ENCODE measurements around the gene TWF2.

TWF2 gene

DNA sequence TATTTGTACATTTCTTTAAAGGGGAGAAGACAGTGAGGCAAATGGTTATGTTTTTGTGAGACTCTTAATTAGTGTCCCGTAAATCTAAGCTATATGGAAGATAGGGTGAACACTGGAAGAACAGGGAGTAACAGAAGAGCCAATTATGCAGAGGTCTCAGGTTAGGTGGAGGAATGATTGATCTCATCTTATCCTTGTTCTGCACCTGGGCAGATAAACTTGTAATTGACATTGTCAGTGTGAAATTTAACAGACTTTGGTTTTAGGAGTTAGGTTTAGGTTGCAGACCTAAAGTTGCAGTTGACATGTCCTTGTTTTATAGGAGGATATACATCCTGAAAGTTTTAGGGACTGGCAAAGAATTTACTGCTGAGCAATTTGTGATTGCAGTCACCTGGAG lies 3.1 kb upstream of the TWF2 start:
- Histone ChIP-seq H3K4me1 (ENCODE audit: insufficient read depth, low read length, severe bottlenecking) (peaks cover 55% of the 10 kb centered on the region), H3K4me2 (ENCODE audit: low read length) (no peak overlapping the region), H3K79me2 (ENCODE audit: insufficient read depth, low read length) (peaks cover 8% of the 10 kb centered on the region), H3F3A (ENCODE audit: insufficient read depth, low read length) (no peaks in the 10 kb centered on the region), H3K36me3 (ENCODE audit: insufficient read depth, low read length) (peaks cover 6% of the 10 kb centered on the region; the same call in 1 of the 2 replicates), H3K9me3 (ENCODE audit: low read length) (no peaks in the 10 kb centered on the region), H4K20me1 (ENCODE audit: insufficient read depth, low read length) (no peaks in the 10 kb centered on the region), H3K27me3 (ENCODE audit: insufficient read depth, low read length) (no peaks in the 10 kb centered on the region), H3K27ac (ENCODE audit: low read depth, low read length, poor library complexity, severe bottlenecking) (no peak overlapping the region), H3K9me2 (ENCODE audit: low read depth, low read length) (no peaks in the 10 kb centered on the region), H3K4me3 (ENCODE audit: low read depth, low read length, poor library complexity, severe bottlenecking) (no peak overlapping the region), H3K9ac (ENCODE audit: low read length) (no peak overlapping the region), H2AFZ (ENCODE audit: low read length) (no peak overlapping the region)
- TF ChIP-seq EZH2 (IDR thresholded peaks at IDR 0.05; ENCODE audit: borderline replicate concordance, low read length), result no peak
- TF ChIP-seq, protein P1, sequence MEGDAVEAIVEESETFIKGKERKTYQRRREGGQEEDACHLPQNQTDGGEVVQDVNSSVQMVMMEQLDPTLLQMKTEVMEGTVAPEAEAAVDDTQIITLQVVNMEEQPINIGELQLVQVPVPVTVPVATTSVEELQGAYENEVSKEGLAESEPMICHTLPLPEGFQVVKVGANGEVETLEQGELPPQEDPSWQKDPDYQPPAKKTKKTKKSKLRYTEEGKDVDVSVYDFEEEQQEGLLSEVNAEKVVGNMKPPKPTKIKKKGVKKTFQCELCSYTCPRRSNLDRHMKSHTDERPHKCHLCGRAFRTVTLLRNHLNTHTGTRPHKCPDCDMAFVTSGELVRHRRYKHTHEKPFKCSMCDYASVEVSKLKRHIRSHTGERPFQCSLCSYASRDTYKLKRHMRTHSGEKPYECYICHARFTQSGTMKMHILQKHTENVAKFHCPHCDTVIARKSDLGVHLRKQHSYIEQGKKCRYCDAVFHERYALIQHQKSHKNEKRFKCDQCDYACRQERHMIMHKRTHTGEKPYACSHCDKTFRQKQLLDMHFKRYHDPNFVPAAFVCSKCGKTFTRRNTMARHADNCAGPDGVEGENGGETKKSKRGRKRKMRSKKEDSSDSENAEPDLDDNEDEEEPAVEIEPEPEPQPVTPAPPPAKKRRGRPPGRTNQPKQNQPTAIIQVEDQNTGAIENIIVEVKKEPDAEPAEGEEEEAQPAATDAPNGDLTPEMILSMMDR (IDR thresholded peaks at IDR 0.05; ENCODE audit: low read length), result no peak

DNA sequence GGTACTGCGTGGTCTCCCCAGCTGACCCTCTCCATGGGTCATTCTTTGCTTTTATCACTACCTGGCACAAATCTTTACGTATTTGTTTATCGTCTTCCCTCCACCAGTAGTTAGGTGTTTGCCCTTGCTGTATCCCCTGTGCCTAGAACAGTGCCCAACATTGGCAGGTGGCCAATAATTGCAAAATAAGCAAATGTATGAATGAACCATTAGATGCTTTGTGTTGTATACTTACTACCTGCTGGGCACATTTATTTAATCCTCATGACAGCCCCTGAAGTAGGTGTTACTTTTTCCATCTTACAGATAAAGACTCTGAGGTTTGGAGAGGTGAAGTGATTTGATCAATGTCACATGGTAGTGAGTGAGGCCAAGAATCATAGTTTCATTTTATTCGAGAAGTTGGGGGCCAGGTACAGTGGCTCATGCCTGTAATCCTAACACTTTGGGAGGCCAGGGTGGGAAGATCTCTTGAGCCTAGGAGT lies 2.0 kb upstream of the TWF2 start:
- H3K4me3 ChIP-seq (ENCODE audit: low read depth, low read length, poor library complexity, severe bottlenecking), result no peak overlapping the region
- peaks cover 47% of the 10 kb centered on the region for H3K4me1 ChIP-seq (ENCODE audit: insufficient read depth, low read length, severe bottlenecking)
- H3K9ac ChIP-seq (ENCODE audit: low read length), result no peak overlapping the region
- no peaks in the 10 kb centered on the region for H3K27me3 ChIP-seq (ENCODE audit: insufficient read depth, low read length)
- no peak for TF ChIP-seq EZH2 (IDR thresholded peaks at IDR 0.05; ENCODE audit: borderline replicate concordance, low read length)
- TF ChIP-seq, protein P1 (IDR thresholded peaks at IDR 0.05; ENCODE audit: low read length), result no peak
- H3K4me2 ChIP-seq (ENCODE audit: low read length), result peak overlapping the region; percentile 98; the same call in 1 of the 2 replicates
- H2AFZ ChIP-seq (ENCODE audit: low read length), result no peak overlapping the region
- H3K79me2 ChIP-seq (ENCODE audit: insufficient read depth, low read length), result peaks cover 8% of the 10 kb centered on the region
- peaks cover 6% of the 10 kb centered on the region; the same call in 1 of the 2 replicates for H3K36me3 ChIP-seq (ENCODE audit: insufficient read depth, low read length)
- H3K9me3 ChIP-seq (ENCODE audit: low read length), result no peaks in the 10 kb centered on the region
- peak overlapping the region; percentile 74 for H3K27ac ChIP-seq (ENCODE audit: low read depth, low read length, poor library complexity, severe bottlenecking)
- no peaks in the 10 kb centered on the region for H3F3A ChIP-seq (ENCODE audit: insufficient read depth, low read length)
- H4K20me1 ChIP-seq (ENCODE audit: insufficient read depth, low read length), result no peaks in the 10 kb centered on the region
- H3K9me2 ChIP-seq (ENCODE audit: low read depth, low read length), result no peaks in the 10 kb centered on the region

DNA sequence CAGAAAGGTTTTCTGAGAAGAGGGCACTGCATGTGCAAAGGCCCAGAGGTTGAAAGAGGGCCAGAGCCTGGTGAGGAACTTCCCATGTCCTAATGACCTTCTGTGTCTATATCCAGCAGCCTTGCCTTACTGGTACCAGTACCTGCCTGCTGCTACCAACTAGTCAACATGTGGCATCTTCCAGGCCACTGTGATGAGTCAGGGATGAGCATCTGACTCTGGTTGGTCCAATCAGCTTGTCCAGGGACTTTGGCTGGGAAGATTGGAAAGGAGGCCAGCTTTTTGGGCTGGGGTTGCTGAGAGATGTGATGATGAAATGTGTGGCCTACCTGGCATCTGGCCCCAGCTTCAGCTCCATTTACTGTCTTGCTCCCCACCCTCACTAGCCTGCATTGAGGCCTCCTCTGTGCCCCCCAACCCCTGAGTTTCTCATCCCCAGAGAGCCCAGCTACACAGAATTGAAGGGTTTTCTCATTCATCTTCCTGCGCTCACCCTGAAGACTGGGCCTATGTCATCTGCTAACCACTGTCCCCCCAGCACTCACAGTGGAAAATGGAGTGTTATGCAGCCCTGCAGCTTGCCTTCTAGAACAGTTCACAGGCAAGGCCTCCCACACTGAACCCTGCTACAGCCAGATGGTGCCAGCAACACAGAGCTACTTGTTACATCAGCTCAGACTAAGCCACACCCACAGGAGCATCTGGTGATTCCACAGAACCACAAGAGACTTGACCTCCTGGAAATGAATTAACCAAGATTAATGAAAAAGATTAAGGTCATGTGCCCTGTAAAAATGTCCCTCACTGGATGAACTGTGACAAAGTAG lies 1.3 kb upstream of the TWF2 start:
- no peaks in the 10 kb centered on the region for H3K9me2 ChIP-seq (ENCODE audit: low read depth, low read length)
- H2AFZ ChIP-seq (ENCODE audit: low read length), result no peak overlapping the region
- no peaks in the 10 kb centered on the region for H3K27me3 ChIP-seq (ENCODE audit: insufficient read depth, low read length)
- H3F3A ChIP-seq (ENCODE audit: insufficient read depth, low read length), result no peaks in the 10 kb centered on the region
- peaks cover 43% of the 10 kb centered on the region for H3K4me1 ChIP-seq (ENCODE audit: insufficient read depth, low read length, severe bottlenecking)
- H3K9ac ChIP-seq (ENCODE audit: low read length), result peak overlapping the region; percentile 100
- peaks cover 8% of the 10 kb centered on the region for H3K79me2 ChIP-seq (ENCODE audit: insufficient read depth, low read length)
- TF ChIP-seq EZH2 (IDR thresholded peaks at IDR 0.05; ENCODE audit: borderline replicate concordance, low read length), result no peak
- TF ChIP-seq, protein P1 (IDR thresholded peaks at IDR 0.05; ENCODE audit: low read length), result no peak
- peaks cover 6% of the 10 kb centered on the region; the same call in 1 of the 2 replicates for H3K36me3 ChIP-seq (ENCODE audit: insufficient read depth, low read length)
- H3K4me3 ChIP-seq (ENCODE audit: low read depth, low read length, poor library complexity, severe bottlenecking), result peak overlapping the region; percentile 76
- H4K20me1 ChIP-seq (ENCODE audit: insufficient read depth, low read length), result no peaks in the 10 kb centered on the region
- peak overlapping the region; percentile 98 for H3K4me2 ChIP-seq (ENCODE audit: low read length)
- H3K27ac ChIP-seq (ENCODE audit: low read depth, low read length, poor library complexity, severe bottlenecking), result peak overlapping the region; percentile 74
- no peaks in the 10 kb centered on the region for H3K9me3 ChIP-seq (ENCODE audit: low read length)

Measured in OCI-LY1 (cell line).